RPMI7951 (cell line): Measurements from ENCODE around the gene MRPL54. TPM values are rescaled to one million over a fixed set of nuclear protein-coding genes. Genes with fewer than 3 reads are reported as not detected.

ENCODE experiments used
- DNase-seq: peaks from one replicate; pipeline ENCODE4 v3.0.0-alpha.2; 2012; ENCODE audit warnings: low read depth
- total RNA-seq: library from RNA; depleted of rRNA; stranded (reverse); fragments of >200 nt; shearing (Covaris generic); gene quantifications from 2 replicates; pipeline ENCODE4 v1.2.3, GENCODE V29; 2014

MRPL54 gene
- total RNA-seq, 1 experiment from 2014 or later: 90.7 TPM

DNA sequence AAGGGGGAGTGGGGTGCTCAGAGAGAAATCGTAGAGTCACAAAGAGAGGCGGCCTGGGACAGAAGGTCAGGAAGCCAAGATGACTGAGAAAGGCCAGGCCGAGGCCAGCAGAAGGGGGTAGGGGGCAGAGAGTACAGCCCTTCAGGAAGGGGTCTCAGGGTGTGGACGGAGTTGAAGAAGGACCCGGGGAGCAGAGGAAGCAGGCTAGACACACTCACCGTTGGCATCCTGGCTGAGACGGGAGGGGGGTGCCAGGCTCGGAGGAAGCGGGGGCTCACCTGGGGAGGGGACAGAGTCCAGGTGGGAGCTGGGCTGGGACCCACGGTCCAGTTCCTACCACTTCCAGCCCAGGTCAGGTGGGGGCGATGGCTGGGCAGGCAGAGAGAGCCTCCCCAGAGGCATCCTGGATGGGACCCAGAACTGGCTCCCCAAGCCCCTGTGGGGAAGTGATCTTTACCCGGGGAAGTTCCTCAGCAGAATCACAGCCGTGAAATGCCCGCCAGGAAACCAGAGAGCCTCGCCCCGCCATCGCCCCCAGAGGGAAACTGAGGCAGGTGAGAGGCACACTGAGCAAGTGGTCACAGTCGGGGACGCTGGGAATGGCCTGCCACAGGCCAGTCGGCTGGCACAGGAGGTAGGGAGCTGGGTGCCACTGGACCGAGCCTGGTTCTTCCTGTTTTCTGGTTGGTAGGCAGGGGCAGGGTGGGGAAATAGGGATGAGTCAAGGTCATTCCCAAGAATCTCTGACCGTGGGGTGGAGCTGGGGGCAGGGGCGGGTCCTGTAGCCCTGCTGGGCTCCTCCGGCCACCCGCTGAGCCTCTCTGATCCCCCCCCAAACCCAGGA is 22.3 kb downstream of the MRPL54 start:
- no peak for DNase-seq

DNA sequence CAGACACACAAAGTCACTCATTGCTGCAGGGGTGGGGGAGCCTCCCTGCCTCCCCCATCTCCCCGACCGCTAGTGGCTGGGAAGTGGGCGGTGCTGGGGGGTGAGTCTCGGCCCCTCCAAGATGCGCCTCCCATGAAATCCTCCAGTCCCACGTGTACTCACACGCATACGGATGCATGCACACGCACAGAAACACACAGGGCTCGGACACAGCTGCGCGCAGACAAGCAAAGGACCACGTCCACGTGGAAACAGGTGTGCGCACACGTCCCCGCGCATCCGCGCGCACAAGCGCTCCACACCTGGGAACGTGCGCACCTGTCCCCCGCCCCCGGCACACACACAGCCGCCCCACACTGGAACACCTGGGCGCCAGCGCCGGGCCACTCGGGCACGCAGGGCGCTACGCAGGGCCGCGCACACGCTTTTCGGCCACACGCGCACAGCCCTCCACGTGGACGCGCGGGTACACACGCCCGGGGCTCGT is 23.0 kb downstream of the MRPL54 start:
- DNase-seq: no peak

DNA sequence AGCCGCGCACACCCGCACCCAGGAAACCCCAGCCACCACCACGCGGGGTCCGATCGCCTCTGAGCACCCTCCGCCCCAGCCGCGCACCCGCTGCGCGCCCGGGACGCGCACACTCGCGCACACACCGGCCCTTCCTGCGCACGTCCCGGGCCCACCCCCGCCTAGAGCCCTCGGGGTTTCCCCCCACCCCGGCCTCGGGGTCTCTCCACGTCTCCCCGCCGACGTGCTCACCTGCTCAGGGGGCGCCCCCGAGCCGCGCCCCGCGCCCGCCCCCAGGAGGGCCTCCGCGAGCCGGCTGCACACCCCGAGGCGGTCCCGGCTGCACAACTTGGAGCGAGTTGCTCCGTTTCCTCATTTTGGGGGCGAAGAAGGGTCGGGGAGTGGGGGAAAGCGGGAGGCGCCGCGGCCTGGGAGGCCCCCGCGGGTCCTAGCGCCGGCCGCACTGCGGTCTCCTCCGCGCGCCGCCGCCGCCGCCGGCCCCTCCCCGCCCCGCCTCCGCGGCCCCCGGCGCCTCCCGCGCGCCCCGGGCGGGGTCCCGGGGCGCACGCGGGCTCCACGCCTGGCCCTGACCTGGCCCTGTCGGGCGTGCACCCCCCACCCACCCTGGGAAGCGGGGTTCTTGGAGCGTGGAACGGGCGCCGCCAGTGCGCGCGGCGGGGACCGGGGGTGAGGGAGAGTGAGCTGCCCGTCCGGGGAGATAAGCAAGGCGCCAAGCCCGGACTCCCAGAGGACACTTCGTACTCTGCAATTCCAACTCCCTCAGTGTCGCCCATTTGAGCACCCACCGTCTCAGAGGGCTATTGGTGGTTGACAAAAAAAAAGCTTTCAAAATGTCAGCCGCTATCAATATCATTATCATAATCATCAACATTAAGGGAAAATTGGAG is 23.7 kb downstream of the MRPL54 start, which contains the start of gene MATK:
MATK (minus strand) TSS at position 444 of the 887 bp plus-strand sequence. CDS start 1,246 bp downstream, outside the sequence.
- DNase-seq: no peak

DNA sequence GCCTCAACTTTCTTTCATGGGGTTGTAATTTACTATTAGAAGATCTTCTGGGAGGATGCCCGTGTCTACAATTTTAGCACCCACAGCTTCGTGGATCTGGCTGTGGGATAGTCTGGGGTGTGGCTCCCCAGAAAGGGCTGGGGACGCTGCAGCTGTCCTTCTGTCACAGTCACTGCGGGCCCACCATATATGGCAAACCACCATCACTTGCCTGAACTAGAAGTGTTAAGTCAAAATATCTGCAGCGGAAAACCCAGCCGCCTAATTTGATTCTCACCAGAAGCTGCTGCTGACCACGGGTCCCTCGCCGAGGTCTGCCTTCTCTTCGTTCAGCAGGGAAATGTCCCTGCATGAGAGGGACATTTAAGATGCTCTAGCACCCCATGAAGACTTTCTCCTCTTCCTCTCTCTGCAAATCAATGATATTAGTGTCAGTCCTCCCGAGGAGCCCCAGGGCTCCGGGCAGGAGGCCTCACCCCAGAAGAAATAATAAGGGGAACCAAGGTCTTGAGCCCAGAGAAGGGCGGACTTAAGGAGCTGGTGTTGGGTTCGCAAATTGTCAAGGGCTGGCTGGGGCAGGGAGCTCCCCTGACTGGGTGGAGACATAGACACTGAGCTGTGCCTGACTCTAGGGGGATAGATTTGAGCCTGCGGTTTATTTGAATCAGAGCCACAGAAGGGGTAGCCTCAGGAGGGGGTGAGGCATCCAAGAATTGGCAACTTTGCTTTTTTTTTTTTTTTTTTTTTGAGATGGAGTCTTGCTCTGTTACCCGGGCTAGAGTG is 26.7 kb downstream of the MRPL54 start:
- no peak for DNase-seq

DNA sequence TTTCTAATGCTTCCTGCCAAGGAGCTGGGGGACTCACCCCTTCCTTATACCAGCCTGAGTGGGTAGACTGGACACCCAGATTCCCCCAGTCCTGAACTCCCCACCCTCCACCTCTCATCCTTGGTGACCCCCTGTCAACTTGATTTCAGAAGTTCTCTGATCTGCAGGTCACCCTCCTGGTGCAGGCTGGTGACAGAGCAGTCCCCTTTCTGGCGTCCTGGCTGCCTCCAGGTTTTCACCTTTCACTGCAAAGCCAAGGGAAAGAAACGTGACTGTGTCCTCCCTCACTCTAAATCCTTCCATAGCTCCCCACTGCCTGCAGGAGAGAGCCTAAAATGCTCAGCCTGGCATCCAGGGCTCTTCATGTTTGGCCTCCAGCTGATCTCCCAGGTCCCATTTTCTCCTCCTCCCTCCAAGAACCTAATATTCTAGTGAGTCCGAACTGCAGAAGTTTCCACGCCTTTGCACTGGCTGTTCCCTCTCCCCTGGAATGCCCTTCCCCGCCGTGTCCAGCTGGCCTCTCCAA is 27.8 kb downstream of the MRPL54 start:
- no peak for DNase-seq

DNA sequence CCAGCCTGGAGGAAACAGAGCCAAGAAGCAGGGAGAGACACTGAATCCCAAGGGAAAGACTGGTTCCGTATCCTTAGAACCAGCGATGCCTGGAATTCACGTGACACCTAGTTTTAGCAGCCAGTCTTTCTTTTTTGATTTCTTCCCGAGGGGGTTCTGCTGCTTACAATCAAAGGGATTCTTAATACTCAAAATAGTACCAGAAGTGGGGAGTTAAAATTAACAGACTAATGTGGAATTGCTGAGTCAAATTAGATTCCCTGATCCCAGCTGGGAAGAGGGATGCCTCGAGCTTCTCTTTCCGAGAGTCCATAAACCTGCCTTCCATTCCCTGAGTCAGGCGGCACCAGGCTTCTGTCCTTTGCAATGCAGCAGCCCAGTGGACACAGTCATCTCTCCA is 28.5 kb downstream of the MRPL54 start:
- no peak for DNase-seq

DNA sequence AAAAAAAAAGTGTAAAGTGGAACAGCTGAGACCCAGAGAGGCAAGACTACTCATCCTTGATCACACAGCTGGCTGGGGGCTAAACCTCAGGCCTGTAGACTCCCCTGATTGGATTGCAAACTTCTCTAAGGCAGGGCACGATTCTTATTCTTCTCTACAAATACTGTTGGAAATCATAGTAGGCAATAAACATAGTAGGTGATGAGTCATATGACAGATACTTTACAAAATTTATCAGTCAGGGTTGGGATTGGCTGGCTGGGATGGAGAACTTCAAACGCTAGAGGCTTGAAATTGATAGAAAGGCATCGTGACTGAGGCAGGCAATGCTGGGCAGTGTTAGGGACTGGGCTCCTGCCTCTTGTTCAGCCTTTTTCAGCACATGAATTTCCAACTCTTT is 29.6 kb downstream of the MRPL54 start:
- no peak for DNase-seq

DNA sequence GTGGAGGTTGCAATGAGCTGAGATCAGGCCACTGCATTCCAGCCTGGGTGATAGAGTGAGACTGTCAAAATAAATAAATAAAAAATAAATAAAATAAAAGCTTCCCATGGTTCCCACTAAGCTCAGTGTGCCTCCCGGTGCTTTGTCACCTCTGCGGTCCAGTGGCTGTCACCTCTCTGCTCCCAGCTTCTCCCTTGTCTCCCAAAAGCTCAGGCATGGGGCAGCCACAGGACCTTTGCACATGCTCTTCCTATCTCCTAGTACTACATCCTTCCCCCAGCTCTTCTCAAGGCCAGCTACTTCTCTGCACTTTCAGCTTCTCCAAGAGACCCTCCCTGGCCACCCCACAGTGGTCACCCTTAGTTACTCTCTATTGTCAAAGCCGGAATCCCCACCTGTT is 31.3 kb downstream of the MRPL54 start:
- DNase-seq: no peak

DNA sequence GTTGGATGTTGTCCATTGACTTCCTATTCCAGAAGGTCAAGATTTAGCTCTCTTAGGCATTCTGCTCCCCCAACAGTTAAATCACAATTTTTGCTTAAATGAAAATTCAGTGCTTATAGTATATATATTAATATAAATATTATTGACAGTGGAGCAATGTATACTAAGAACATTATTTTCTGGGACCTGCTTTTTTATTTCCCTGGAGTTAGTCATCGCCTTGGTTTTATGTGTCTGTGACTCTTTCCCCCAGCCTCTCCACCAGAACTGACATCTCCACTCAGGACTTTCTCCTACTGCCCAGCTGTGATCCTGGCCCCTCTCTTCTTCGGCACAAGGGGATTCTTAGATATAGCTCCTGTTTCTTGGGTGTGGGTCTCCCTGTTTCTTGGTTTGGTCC is 33.9 kb downstream of the MRPL54 start:
- no peak for DNase-seq

DNA sequence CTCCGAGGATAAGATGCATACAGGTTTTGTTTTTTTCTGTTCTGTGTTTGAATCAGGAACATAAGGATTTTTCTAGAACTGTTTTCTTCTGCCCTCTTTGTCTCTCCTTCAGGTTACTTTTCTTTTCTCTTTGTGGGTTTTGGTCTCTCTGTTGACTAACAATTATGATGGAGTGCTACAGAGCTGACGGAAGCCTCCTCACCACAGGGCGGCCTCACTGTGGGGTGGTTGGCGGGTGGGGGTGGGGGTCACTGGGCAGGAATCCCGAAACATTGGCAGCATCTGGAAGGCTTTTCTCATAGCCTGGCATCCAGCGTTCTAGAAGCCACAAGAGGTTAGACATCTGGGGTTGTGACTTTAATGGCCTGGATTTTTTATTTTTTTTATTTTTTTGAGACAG is 35.7 kb downstream of the MRPL54 start:
- DNase-seq: no peak

DNA sequence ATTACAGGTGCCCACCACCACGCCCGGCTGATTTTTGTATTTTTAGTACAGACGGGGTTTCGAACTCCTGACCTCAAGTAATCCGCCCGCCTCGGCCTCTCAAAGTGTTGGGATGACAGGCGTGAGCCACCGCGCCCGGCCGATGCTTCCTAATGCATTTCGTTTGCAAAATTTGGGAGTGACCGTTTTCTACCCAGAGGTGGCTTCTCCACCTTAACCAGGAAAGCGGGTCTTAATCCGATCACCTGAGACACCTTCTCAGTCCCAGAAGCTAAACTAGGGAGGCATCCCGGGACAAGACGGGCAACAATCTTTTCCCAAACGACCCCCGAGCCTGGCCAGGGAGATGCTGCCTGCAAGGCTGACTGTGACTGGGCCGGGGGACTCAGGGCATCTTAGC is 38.5 kb downstream of the MRPL54 start:
- DNase-seq: no peak

DNA sequence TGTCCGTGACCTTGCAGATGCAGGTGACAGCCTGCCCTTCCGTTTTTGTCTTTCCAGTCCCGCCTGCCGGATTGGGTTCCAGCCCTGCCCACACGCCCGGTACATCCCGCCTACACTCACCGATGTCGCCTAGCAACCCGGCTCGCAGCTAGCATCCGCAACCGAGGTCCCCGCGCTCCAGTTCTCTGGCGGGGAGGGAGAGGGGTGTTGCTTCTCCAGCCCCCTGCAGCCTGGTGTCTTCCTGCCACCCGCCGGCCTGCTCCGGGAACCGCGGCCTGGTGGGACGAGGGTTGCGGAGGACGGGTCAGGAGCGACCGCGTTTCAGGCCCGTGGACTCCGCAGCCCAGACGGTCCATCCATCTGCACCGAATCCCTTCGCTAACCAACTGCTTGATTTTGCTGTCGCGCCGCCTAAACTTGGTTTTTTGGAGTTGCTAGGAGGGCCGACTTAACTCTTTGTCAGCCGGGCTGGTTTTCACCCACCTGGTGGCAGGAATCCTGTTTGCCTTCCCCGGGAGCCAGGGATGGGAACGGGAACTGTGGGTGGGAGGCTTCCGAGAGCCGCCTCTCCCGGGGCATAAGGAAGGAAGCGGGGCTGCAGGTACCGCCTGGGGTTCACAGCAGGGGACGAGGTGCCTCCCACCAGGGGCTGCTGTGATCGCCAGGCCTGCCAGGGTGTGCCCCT is 39.1 kb downstream of the MRPL54 start:
- no peak for DNase-seq

DNA sequence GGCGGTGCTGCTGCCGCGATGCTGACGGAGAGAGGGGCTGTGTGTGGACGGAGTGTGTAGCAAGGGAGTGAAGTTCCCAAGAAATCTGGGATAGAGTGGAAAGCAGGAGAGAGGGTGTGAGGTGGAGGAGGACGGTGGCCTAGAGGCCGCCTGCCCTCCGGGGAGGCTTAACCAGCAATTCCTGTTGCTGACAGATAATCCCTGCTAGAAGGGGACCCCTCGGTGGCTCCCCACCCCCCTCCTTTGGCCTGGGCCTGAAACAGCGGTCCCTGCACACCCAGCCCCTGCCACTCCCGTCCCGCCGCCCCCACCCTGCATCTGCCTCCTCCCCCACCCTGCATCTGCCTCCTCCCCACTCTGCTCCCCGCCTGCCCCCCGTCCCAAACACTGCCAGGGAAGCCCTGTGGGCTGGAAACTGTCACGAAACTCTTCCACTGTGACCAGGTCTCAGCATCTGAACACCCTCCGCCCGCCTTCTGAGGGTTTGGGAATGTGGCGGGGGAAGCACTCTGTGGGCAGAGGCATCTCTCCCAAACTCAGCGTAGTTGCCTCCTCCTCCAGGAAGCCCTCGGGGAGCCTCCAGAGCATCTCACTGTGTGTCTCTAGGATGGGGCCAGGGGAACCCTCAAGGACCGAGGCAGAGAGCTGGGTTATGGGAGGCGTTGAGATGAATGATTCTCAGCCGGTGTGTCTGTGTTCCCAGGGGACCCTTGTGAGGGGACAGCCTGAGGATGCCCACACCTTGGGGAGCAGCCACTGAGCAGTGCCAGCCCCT is 40.8 kb downstream of the MRPL54 start:
- no peak for DNase-seq

DNA sequence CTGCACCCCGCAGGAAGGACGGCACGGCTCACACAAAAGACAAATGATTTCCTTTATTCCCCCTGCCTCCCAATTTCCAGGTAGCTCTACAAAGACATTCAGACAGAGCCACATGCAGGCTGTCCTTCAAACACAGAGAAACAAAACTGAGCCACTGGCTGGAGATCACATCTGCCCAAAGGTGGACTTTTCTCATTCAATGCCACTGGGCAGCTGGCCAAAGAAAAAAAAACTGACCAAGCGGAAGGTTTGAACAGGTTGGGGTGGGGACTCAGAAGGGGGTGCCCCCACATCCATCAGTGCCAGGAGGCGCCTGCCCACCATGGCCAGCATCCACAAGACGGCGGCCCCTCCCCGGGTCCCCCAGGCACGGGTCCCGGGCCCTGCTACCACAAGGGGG is 41.5 kb downstream of the MRPL54 start:
- no peak for DNase-seq

DNA sequence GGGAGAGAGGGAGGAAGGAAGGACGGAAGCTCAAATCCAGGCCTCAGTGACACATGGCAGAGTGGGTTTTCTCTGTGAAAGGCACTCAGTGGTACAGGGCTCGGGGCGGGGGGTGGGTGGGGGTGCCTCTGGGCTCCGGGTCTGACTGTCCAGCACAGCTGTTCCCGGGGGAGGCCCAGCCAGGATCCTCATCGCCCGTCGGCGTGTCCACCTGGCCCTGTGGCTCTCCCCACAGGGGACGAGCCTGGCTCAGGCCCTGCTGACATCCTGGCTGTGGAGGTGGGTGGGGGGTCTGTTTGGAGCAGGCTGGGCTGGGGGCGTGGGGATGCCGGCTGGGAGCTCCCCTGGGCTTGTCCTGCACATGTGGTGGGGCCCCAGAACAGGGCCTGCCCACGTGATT is 41.9 kb downstream of the MRPL54 start:
- no peak for DNase-seq

DNA sequence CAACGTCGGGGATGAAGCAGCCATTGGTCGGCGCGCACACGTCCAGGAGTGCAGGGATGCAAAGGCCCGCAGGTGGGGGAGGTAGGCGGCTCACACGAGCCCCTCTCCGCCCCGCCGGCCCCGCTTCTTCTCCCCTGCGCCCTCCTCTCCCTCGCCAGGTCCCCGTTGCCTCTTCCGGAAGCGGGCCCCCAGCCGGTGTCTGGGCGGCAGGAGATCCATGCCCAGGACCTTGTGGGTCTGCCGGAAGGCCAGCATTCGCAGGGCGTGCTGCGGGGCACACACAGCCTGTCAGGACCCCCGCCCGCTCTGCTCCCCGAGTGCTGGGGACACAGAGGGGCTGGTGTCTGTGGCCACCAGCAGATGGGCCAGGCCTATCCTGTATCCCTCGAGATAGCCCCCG is 43.4 kb downstream of the MRPL54 start:
- no peak for DNase-seq

DNA sequence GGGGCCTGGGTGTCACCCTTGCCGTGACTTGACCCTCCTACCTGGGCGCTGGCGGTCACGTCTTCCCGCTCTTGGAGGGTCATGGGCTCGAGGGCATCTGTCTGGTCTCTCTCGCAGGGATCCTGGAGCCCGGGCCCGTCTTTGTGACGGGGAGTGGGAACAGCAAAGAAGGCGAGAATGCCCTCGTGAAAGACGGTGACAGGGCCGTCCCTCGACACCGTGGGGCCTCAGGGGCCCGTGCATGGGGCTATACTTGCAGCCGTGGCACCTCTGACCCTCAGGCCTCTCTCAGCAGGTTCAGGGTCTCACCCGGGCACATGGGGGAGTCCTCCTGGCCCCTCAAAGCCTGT is 44.6 kb downstream of the MRPL54 start:
- no peak for DNase-seq

DNA sequence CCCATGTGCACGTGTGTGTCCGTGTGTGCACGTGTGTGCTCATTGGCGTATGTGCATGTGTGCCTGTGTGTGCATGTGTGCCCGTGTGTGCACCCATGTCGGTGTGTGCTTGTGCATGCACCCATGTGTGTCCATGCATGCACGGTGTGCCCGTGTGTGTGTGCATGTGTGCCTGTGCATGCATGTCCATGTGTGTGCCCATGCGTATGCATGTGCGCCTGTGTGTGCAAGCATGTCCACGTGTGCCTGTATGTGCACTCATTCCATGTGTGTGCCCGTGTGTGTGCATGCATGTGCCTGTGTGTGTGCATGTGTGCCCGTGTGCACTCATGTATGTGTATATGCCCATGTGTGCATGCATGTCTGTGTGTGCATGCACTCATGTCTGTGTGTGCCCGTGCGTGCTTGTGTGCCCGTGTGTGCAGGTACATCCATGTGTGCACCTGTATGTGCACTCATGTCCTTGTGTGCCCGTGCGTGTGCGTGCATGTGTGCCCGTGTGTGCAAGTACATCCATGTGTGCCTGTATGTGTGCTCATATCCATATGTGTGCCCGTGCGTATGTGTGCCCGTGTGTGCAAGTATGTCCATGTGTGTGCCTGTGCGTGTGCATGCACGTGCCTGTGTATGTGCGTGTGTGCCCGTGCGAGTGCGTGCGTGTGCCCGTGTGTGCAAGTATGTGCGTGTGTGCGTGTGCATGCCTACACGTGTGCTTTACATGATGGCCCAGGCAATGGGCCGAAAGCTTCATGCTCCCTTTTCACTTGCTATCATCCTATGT is 45.3 kb downstream of the MRPL54 start:
- DNase-seq: no peak

DNA sequence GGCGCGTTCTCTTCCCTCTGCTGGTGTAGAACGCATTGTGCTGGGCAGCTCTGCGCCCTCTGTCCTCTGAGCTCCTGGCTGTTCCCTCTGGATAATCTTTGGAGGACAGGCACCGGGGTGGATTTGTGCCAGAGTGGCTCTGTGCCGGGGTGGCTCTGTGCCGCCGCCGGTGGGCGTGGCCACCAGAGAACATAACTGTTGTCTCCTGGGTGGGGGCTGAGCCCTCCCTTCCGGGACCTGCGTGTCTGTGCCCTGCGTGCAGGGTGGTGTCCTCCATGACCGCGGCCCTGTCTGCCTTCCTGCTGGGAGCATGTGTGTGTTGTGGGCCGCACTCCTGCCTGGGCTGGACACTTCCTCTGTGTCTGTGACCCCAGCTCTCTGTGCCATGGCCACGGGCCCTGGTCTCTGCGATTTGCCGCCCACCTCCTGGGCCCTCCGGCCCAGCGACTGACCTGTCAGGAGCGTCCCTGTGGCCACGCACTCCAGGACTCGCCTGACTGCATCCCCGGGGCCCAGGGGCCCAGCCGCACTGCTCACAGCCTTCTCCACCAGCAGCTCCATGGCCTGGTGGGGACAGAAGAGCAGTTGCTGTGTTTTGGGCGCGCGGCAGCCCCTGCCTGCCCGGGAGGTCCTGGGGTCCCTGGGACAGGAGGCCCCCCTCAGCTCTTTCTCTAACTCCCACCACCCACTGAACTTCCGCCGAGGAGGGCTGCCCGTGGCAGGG is 46.1 kb downstream of the MRPL54 start:
- DNase-seq: no peak
